Keratinocyte (primary cell): ENCODE data around the gene NANOS1. TPM values are rescaled to one million over a fixed set of nuclear protein-coding genes. Genes with fewer than 3 reads are reported as not detected.

ENCODE experiments used
- DNase-seq: peaks from one replicate; pipeline ENCODE4 v3.0.0-alpha.2; 2011; ENCODE audit warnings: low read depth, missing footprints, low spot score
- FAIRE-seq: peaks from 2 replicates; lab custom pipeline; 2011; peaks lifted over from hg19 to GRCh38; lab: Jason Lieb, UNC
- H2AFZ ChIP-seq: 2 replicates; pipeline ENCODE4 v1.6.0; 2012; ENCODE audit warnings: low read length, control low read depth, inconsistent platforms; ENCODE audit not compliant: control insufficient read depth
- H3K27ac ChIP-seq: 2 replicates; pipeline ENCODE4 v1.5.1; 2011; ENCODE audit warnings: low read length; ENCODE audit not compliant: control insufficient read depth, insufficient read depth
- H3K27me3 ChIP-seq: 3 replicates; pipeline ENCODE4 v1.6.0; 2011; ENCODE audit warnings: low read length; ENCODE audit not compliant: control insufficient read depth, insufficient read depth; ENCODE audit errors: extremely low read depth
- H3K36me3 ChIP-seq, 2 experiments: 2 replicates in 1 of 2; 3 replicates in 1 of 2; pipeline ENCODE4 v1.5.1; 2011; ENCODE audit warnings: low read length in 2 of 2, mild to moderate bottlenecking in 1 of 2; ENCODE audit not compliant: control insufficient read depth in 2 of 2, insufficient read depth in 2 of 2; ENCODE audit errors: extremely low read depth in 1 of 2
- H3K4me1 ChIP-seq: 3 replicates; pipeline ENCODE4 v1.5.1; 2011; ENCODE audit warnings: low read length; ENCODE audit not compliant: control insufficient read depth, insufficient read depth; ENCODE audit errors: extremely low read depth
- H3K4me2 ChIP-seq: 3 replicates; pipeline ENCODE4 v1.6.0; 2011; ENCODE audit warnings: low read depth, low read length; ENCODE audit not compliant: control insufficient read depth, insufficient read depth; ENCODE audit errors: extremely low read depth
- H3K4me3 ChIP-seq, 3 experiments: fragments of 200-600 bp in 1 of 3; sonication (generic) in 1 of 3; 2 replicates in 2 of 3; 3 replicates in 1 of 3; pipeline ENCODE4 v1.5.1; 2011 to 2016; ENCODE audit warnings: low read length in 3 of 3, mild to moderate bottlenecking in 3 of 3, control low read depth in 2 of 3, inconsistent platforms in 1 of 3, low read depth in 1 of 3, mixed read lengths in 1 of 3, mixed run types in 1 of 3, moderate library complexity in 1 of 3; ENCODE audit not compliant: control insufficient read depth in 2 of 3, insufficient read depth in 2 of 3; ENCODE audit errors: extremely low read depth in 1 of 3
- H3K79me2 ChIP-seq: 2 replicates; pipeline ENCODE4 v1.6.0; 2012; ENCODE audit warnings: low read length; ENCODE audit not compliant: control insufficient read depth, insufficient read depth
- H3K9ac ChIP-seq: 3 replicates; pipeline ENCODE4 v1.6.0; 2011; ENCODE audit warnings: low read length; ENCODE audit not compliant: control insufficient read depth, insufficient read depth; ENCODE audit errors: extremely low read depth
- H3K9me1 ChIP-seq: 3 replicates; pipeline ENCODE4 v1.6.0; 2011; ENCODE audit warnings: low read length; ENCODE audit not compliant: control insufficient read depth, insufficient read depth; ENCODE audit errors: extremely low read depth
- H3K9me3 ChIP-seq: 2 replicates; pipeline ENCODE4 v1.5.1; 2012; ENCODE audit warnings: low read depth, low read length; ENCODE audit not compliant: control insufficient read depth
- H4K20me1 ChIP-seq: 3 replicates; pipeline ENCODE4 v1.6.0; 2011; ENCODE audit warnings: low read length; ENCODE audit not compliant: control insufficient read depth, insufficient read depth; ENCODE audit errors: extremely low read depth
- EZH2 ChIP-seq: IDR thresholded peaks from one replicate; pipeline ENCODE4 v1.6.1; 2012; ENCODE audit warnings: inconsistent platforms, mild to moderate bottlenecking, low read length, moderate library complexity
- dilution Hi-C: fragments of 300-500 bp; cut with MboI; formaldehyde crosslinking; loops from one replicate; pipeline ENCODE4 v1.7.0; 2020; ENCODE audit warnings: low sequenced_read_pairs; ENCODE audit not compliant: extremely low pct_ligation_motif_present
- polyA plus RNA-seq, 5 experiments: library from polyadenylated mRNA; depleted of rRNA in 3 of 5; stranded (reverse) in 3 of 5; stranded (forward) in 1 of 5; unstranded in 1 of 5; fragments of >200 nt; gene quantifications; 1 replicate in 1 of 5; 2 replicates in 3 of 5; 3 replicates in 1 of 5; pipeline versions ENCODE4 v1.2.1 to v1.2.3, GENCODE V29; 2011 to 2012; ENCODE audit warnings: missing spikeins in 2 of 5, low read depth in 1 of 5, low replicate concordance in 1 of 5
- TF ChIP-seq, protein P1 (sequence below), 3 experiments: IDR thresholded peaks in 1 of 3; conservative IDR thresholded peaks in 1 of 3; optimal IDR thresholded peaks in 1 of 3; 2 replicates in 2 of 3; 3 replicates in 1 of 3; pipeline versions ENCODE3 to v1.5.1; 2011; ENCODE audit warnings: low read length in 3 of 3, mild to moderate bottlenecking in 3 of 3, moderate library complexity in 2 of 3, control low read depth in 1 of 3, inconsistent platforms in 1 of 3; ENCODE audit not compliant: insufficient read depth in 2 of 3; ENCODE audit errors: extremely low read depth in 1 of 3

Gene NANOS1
- polyA plus RNA-seq, 1 donor (not counting 4 experiments of a cell fraction or from before 2014, with no cell fraction given): 2.1 TPM

DNA sequence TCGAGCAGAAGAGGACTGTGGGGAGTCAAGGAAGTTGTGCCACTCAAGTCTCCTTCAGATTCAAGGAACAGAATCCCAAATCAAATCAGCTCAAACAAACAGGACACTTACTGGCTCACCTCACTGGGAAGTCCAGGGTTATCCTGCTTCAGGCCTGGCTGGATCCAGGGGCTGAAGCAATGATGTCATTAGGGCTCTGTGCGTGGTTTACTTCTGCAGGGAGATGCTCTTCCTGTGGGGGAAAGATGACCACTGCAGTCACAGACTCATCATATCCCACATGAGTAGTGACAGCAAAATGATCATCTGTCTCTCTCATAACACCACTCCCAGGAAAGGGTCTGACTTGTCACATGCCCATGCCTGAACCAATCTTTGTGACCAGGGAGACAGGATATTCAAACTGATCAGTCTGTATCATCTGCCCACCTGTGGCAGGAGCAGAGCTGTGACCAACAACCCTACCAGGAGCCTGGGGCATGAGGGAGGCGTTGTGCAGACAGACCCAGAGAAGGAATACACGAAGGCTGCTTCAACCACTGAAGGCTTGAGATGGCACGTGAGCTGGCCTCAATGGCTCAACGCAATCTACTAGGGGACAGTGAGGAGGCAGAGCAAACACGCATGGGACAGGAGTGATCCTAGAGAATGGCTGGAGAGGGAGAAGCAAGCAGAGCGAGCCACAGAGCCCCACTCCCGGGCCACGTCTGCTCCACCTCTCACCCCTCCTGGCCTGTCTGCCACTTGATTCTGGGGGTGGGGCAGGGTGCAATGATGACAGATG lies 27.6 kb upstream of the NANOS1 start:
- no peak overlapping the region for H2AFZ ChIP-seq
- FAIRE-seq: no peak
- H3K9me3 ChIP-seq: no peaks in the 10 kb centered on the region
- no peak overlapping the region for H3K4me3 ChIP-seq
- H3K27me3 ChIP-seq: no peaks in the 10 kb centered on the region
- H3K4me2 ChIP-seq: no peak overlapping the region
- H3K9me1 ChIP-seq: peaks cover 3% of the 10 kb centered on the region
- no peaks in the 10 kb centered on the region for H3K36me3 ChIP-seq
- H4K20me1 ChIP-seq: no peaks in the 10 kb centered on the region
- no peak overlapping the region for H3K27ac ChIP-seq
- no peak for DNase-seq
- H3K9ac ChIP-seq: no peak overlapping the region
- H3K4me1 ChIP-seq: peaks cover 18% of the 10 kb centered on the region
- no peaks in the 10 kb centered on the region for H3K79me2 ChIP-seq
- no peak for TF ChIP-seq EZH2
- TF ChIP-seq, protein P1, sequence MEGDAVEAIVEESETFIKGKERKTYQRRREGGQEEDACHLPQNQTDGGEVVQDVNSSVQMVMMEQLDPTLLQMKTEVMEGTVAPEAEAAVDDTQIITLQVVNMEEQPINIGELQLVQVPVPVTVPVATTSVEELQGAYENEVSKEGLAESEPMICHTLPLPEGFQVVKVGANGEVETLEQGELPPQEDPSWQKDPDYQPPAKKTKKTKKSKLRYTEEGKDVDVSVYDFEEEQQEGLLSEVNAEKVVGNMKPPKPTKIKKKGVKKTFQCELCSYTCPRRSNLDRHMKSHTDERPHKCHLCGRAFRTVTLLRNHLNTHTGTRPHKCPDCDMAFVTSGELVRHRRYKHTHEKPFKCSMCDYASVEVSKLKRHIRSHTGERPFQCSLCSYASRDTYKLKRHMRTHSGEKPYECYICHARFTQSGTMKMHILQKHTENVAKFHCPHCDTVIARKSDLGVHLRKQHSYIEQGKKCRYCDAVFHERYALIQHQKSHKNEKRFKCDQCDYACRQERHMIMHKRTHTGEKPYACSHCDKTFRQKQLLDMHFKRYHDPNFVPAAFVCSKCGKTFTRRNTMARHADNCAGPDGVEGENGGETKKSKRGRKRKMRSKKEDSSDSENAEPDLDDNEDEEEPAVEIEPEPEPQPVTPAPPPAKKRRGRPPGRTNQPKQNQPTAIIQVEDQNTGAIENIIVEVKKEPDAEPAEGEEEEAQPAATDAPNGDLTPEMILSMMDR (optimal IDR thresholded peaks at IDR 0.05 in 1 of 3, IDR thresholded peaks at IDR 0.05 in 1 of 3, conservative IDR thresholded peaks at IDR 0.05 in 1 of 3; ENCODE audit: extremely low read depth in 1 of 3, insufficient read depth in 2 of 3, low read length in 3 of 3): no peak
- dilution Hi-C loops: loop anchor here (25.0 kb wide), 1 partner anchor 290 kb away; no protein-coding TSS in a partner anchor

DNA sequence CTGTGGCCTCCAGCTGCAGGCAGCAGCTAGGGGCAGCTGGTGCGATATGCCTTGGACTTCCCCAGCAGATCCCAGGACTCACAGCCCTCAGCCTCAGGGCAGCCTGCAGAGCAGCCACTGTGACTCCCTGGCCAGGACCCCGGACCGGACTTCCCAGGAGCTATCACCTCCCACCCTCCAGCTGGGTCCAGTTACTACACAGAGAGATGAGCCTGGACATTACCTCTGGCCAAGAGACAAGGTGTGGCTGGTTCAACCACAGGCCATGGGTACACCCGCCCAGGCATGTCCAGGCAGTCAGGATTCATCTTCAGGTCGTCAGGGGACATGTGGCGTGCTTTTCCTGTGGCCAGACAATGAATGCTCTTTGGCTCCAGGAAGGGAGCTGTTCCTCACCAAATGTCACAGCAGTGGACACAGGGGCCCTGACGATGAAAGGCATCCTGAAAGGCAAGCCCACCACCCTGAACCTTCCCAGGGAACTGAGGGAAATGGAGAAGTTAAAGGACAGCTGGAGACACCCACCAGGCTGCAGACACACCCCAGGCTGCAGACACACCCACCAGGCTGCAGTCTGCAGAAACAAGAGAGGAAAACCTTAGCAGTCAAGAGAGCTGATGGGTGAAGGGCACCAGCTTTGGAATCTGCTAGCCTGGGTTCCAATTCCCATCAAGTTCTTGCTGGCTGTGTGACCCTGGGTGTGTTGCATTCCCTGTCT lies 25.8 kb upstream of the NANOS1 start:
- Histone ChIP-seq H4K20me1 (no peaks in the 10 kb centered on the region), H3K79me2 (no peaks in the 10 kb centered on the region), H3K27ac (no peak overlapping the region), H3K4me2 (peak overlapping the region; percentile 50), H3K36me3 (no peaks in the 10 kb centered on the region), H3K27me3 (no peaks in the 10 kb centered on the region), H2AFZ (no peak overlapping the region), H3K4me3 (no peak overlapping the region), H3K9me3 (no peaks in the 10 kb centered on the region), H3K4me1 (peaks cover 23% of the 10 kb centered on the region), H3K9me1 (peaks cover 3% of the 10 kb centered on the region), H3K9ac (no peak overlapping the region)
- FAIRE-seq (no peak), DNase-seq (no peak)
- TF ChIP-seq, protein P1 (optimal IDR thresholded peaks at IDR 0.05 in 1 of 3, IDR thresholded peaks at IDR 0.05 in 1 of 3, conservative IDR thresholded peaks at IDR 0.05 in 1 of 3; ENCODE audit: extremely low read depth in 1 of 3, insufficient read depth in 2 of 3, low read length in 3 of 3): no peak
- TF ChIP-seq EZH2: no peak
- dilution Hi-C loops: loop anchor here (25.0 kb wide), 1 partner anchor 291 kb away; no protein-coding TSS in a partner anchor
